AG20443 (cell line): ENCODE results near the gene VAV2.

Experiments
- DNase-seq: peaks from one replicate; pipeline ENCODE4 v3.0.0; 2012; ENCODE audit warnings: low spot score, mixed read lengths

VAV2 gene, protein sequence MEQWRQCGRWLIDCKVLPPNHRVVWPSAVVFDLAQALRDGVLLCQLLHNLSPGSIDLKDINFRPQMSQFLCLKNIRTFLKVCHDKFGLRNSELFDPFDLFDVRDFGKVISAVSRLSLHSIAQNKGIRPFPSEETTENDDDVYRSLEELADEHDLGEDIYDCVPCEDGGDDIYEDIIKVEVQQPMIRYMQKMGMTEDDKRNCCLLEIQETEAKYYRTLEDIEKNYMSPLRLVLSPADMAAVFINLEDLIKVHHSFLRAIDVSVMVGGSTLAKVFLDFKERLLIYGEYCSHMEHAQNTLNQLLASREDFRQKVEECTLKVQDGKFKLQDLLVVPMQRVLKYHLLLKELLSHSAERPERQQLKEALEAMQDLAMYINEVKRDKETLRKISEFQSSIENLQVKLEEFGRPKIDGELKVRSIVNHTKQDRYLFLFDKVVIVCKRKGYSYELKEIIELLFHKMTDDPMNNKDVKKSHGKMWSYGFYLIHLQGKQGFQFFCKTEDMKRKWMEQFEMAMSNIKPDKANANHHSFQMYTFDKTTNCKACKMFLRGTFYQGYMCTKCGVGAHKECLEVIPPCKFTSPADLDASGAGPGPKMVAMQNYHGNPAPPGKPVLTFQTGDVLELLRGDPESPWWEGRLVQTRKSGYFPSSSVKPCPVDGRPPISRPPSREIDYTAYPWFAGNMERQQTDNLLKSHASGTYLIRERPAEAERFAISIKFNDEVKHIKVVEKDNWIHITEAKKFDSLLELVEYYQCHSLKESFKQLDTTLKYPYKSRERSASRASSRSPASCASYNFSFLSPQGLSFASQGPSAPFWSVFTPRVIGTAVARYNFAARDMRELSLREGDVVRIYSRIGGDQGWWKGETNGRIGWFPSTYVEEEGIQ

DNA sequence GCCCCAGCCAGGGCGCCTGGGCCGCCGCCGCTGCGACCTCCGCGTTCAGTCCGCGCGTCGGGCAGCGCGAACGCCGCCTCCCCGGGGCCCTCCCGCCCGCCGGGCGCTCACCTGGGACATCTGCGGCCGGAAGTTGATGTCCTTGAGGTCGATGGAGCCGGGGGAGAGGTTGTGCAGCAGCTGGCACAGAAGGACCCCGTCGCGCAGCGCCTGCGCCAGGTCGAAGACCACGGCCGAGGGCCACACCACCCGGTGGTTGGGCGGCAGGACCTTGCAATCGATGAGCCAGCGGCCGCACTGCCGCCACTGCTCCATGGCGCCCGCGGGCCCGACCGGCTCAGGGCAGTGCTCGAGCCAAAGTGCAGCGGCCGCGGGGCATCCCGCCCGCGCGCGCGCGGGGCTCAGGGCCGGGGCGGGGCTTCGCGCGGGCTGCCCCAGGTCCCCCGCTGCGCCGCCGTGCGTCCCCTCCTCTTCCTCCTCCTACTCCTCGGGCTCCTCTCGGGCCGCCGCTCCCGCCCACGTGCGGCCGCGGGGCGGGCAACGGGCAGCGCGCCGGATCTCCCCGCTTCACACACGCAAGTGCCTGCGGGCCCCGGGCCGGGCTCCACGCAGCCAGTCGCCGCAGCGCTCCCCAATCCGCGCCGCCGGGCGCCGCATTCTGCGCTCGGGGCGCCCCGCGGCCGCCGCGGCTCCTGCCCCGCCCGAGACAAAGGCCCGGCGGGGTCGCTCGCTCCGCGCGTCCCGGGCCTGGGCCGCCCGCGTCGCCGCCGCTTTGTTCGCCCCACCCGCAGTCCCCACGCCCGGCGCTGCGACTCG is at the start of gene VAV2:
VAV2 (minus strand) TSS at position 361 of the 816 bp plus-strand sequence; CDS start at position 315, 46 bp downstream.
- DNase-seq: peak; percentile 78

DNA sequence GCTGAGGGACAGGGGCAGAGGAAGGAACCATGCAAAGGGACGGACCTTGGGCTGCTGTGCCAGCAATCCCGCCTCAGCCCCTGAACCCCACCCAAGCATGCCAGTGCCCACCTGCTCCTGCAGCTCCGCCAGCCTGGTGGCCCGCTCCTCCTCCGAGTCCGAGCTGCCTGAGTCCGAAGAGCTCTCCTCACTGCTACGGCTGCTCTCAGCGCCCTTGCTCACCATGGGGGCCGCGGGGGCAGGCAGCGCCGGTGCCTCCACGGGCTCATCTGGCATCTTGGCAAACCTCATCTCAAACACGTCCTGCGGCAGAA is 49.5 kb upstream of the VAV2 start:
- no peak for DNase-seq

DNA sequence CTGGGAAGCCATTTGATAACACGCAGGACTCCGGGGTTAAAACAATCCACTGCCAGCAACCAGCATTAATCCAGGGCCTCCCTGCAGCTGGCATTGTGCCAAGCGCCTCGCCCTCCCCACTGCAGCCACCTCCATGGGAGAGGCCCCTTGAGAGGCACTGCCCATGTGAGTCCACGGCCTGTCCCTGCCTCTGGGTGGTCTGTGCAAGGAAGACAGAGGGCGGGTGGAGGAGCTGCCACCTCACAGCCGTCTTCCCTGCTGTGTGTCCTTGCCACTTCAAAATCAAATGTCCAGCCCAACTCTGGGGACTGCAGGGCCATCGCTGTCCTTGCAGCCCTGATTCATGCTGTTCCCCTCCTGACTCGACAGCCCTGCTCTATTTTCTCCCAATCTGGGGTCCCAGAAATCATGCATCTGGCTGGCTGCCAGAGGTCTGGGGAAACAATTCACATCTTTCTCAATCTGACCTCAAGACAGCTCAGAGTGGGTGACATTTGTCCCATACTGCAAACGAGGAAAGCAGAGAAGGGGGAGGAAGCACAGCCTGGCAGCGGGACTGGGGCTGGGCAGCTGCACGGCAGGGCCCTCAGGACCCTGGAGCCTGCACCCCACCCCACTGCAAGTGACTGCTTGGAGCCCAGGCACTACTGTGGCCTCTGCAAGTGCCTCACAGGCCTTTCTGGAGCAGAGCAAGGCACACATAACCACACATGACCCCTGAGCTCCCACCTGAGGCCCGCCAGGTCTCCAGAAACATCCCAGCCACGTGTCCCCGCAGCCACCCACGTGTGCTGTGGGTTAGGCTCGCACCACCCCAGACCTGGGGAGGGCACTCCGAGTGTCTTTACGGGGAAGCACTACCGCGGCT is 48.9 kb upstream of the VAV2 start:
- DNase-seq: no peak

DNA sequence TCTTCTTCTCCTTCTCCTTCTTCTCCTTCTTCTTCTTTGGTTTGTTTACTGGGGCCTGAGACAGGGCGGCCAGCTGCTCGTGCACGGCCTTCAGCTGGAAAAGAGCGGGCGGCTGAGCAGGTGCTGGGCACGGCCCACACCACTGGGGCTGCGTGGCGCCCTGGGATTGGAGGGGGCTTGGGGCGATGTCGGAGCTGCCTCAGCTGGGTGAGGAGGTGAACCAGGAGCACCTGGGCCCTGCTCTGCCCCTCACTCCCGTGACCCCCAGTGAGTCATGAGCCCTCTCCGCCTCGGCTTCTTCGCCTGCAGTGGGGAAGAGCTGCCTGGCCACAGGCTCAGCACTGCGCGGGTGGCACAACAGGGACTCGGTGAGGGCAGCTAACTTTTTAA is 48.0 kb upstream of the VAV2 start:
- no peak for DNase-seq

DNA sequence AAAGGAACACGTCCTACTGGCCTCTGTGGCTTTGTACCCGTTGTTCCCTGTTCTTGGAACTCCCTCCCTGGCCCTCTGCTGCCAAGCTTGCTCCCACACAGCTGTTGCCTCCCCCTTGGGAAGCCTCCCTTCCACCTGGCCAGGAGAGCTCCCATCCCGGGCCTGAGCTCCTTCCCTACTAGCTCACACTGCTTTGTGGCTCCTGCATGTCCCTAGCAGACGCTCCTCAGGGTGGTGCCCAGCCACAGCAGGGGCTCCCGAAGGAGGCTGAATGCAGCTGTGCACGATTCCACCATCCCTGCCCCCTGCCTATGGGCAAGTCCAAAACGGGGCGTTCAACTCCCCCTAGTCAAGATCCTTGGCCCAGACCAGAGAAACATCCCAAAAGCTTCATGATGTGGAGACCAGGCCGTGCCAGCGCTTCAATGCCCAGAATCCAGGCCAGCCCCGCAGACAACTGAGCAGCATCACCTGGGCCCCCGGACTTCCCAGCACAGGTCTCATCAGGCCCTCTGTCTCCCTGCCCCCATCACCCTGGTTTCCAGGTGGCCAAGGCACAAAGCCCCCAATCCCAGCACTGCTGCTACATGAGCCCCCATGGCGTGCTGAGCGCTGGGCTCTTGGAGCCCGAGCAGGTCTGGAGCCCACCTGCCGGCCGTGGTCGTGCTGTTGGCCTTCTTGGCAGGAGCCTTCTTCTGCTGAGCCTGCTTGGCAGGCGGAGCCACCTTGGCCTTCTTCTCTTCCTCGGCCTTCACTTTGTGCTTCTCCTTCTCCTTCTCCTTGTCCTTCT is 47.5 kb upstream of the VAV2 start:
- no peak for DNase-seq

DNA sequence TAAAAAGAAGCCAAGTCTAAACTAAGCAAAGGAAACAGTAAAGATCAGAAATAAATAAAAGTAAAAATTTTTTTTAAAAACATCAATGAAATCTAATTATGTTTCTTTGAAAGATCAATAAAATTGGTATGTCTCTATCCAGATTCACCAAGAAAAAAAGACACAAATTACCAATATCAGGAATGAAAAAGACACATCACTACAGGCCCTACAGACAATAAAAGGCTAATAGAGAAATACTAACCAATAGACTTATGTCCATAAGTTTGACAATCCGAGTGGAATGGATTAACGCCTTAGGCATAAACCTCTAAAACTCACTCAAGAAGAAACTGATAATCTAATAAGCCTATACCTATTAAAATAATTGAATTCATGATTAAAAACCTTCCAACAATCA is 45.5 kb upstream of the VAV2 start:
- no peak for DNase-seq

DNA sequence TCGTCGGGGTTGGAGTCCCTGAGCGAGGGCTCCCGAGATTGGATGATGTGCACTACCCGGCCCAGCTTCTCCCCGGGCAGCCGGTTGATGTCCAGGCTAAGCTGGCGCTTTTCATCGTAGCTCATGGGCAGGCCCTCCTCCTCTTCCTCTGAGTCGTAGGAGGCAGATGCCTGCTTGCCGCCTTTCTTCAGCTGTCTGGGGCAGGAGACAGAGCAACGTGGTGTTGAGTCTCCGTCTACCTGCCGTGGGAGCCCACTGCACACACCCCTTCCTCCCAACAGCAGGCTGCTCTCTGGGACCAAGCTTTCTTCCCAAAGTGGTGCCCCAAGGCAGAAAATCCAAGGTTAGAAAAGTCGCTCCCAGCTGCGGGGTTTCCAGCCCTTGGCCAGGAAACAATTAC is 44.0 kb upstream of the VAV2 start:
- DNase-seq: no peak

DNA sequence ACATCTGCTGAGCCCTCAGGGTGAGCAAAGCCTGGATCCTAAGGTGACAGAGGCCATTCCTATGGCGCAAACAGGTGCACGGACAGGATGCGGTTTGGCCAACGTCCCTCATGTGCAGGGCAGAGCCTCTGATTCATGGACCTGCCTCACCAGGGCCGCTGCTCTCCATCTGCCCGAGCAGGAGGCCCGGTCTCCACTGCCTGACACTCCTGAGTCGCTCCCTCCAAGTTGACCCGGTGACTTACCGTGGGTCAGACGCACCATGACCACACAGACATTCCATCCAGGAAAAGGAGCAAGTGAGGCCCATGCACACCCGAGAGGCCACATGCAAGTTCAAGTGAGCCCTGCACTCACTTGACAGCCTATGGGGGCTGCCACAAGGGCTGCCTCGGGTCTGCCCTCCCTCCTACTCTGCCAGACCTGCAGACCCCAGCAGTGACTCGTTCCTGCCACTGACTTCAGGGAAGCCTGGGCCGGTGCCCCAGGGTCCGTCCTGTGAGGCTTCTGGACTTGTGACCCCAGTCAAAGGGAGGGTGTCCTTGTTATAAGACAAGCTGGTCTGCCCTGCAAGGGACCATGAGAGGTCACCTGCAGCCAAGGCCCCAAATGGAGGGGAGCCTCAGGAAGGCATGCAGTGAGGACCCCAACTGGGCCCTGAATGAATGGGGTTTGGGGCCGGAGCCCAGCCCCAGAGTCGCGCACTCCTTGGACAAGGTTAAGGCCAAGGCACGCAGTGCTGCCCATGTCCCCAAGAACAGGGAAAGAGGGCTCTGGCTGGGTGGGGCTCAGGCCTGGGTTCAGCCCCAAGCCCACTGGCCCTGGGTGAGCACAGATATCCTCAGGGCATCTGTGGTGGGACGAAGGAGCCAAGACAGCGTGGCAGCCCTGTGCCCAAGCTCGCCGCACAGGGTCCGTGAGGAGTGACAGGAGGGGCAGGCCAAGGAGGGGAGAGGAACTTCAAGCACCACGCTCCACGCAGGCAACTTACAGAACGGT is 43.2 kb upstream of the VAV2 start:
- DNase-seq: no peak

DNA sequence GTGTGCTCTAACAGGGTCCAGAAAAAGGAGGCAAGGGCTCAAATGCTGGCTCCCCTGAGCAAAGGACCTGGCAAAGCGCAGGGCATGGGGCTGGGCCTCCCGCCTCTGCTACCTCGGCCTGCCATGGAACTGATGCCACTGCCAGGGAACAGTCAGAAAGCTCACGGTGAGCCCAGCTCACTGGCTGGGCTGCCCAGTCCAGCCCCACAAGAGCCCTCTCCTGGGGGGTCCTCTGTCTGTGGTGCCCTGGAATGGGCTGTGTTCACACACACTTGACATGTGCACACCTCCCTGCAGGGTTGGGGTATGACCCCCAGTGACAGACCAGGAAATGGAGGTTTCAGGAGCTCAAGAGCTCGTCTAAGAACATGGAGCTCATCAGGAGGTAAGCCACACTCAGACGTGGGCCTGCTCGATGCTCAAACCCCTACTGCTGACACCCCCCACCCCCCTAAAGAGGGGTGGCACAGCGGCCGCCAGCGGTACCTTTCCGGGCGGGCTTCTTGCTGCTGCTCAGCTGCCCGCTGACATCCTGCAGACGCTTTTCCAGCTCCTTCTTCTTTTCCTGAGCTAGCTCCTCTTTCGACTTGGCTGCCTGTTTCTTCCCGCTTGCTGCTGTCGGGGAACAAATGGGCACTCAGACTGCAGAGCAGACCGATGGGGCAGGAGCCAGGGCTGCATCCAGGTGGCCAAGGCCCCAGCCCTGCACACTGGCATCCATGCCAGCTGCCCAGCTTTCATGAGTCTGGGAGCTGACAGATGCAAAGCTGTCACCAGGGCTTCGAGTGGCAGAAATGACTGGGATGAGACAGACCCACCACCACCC is 42.3 kb upstream of the VAV2 start:
- no peak for DNase-seq

DNA sequence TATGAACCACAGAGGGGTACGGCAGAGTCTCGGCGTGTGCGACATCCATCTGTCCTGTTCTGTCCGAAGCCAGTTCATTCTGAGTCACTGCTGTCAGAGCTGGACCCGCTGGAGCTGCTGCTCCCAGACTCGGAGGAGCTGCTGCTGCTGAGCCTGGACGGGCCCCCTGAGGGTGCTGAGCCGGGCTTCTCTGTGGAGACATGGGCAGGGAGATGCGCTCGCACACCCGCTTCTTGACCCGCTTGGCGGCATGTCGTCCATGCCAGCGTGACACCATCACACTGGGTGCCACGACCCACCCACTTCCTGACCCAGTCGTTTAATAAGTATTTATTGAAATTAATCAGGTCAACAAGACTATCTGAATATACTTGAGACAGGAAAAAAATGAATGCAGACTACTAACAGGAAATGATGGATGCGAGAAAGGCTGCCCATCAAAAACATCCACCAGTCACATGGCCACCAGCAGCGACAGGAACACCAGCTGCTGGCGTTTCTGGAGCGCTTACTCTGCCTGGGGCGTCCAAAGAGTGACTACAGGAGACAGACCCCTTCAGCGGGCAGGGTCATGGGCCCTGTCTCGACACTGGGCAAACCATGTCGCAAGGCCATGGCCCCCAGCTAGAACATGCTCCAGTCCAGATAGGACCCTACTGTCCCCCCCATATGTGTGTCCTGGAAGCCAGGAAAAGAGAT is 41.5 kb upstream of the VAV2 start:
- no peak for DNase-seq

DNA sequence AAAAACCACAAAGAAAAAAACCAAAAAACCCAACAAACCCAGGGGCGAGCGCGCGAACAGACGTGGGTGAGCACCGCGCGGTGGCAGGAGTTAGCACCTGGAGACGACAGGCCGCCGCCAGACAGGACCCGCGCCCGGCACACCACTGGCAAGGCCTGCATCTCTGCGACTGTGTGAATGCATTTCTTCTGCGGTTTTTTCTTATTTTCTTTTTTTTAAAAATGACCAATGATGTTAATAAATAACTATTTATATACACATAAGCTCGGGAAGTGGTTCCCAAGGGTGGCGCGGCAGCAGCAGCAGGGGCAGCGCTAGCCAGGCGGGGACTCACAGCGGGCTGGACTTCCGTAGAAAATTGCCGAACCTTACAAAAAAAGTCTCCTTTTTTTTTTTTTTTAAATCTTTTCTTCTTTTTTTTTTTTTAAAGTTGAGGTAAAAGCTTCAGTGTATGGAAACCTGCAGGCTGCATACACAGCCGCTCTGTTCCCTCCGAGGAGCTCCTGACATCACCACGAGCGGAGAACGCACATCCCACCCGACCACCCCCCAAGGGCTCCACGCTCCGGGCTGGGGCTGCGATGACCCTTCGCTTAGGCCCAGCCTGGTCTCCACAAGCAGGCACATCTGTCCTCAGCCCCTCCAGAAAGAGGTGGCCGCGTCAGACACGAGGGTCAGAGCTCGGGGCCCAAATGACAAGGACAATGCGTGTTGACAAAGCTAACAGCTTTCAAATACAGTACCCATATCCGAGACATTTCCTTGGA is 40.5 kb upstream of the VAV2 start:
- DNase-seq: no peak

DNA sequence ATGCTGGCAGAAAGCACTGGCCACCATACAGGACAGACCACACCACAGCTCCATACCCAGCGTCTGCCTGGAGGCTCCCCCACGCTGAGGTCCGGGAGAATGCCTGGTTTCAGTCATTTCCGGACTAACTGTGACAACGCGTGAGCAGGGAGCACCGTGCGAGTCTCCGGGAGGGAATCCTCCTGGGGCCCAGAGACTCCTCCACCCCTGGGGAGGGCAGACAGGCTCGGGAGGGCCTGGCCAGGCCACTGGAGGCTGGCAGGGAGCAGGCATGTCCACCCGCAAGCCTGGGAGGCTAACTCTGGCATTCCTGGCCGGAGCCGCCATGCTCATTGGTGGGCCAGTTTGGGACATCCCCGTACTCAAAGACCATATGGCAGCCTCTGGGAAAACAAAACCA is 39.7 kb upstream of the VAV2 start:
- DNase-seq: no peak

DNA sequence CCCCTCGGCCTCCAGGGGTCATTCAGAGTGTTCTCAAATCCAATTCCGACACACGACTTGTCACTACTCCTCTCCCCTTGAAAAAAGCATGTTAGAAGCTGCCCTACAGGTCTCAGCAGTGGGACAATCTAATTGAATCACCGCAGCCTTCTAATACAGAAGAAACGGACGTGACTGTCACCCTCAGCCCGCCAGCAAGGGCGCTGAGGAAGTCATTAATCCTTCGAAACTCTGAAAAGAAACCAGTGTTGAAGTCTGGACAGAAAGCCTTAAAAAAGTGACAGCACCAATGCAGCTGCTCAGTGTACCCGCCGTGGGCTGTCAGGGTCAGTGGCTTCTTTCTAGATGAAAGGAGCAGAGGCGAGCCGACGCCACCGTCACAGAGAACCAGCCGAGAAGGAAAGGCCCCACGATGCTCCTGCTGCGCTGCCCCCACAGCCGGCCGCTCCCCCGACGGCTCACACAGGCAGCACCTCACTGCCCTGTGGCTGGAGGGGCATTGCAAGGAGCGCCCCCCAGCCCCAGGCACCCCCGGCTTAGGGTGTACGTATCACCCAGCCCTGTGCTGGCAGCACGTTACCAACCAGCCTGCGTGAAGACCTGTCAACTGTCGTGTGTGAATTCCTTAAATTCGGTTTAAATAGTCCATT is 38.8 kb upstream of the VAV2 start:
- DNase-seq: no peak

DNA sequence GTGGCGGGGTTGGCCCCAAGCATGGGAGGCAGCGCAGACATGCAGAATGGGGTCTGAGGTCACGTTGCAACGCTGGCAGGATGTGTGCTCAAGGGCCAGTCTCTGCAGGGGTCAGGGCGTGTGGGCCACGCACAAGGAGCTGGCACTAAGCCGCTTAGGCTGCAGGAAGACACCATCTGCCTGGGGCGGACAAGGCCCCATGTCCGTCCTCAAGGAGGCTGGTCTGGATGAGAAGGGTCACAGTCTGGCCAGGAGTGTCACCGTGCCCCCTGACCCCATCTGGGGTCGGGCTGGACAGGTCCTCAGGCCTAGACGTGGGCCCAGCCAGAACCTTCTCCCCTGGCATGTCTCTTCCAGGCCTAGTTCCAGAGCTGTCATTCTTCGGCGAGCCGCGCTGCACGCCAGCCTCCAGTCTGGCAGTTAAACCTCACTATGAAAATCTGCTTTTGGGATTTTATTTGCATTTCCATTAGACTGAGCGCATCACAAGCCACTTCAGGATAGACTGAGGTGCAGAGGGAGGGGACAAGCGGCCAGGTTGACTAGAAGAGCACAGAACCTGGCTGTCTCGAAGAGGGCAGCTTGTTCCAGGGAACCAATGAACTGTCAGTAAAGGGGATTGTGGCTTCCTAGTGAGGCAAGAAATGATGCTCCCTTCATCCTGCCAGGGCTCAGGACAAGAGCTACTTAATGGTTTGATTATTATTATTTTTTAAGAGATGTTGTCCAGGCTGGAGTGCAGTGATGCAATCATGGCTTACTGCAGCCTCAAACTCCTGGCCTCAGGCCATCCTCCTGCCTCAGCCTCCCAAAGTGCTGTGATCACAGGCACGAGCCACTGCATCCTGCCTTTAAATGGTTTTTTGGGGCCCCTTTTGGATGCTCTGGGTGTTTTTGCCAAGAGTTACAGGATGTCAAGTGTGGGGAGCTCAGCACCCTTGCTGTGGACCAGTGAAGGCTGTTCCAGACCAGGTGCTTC is 37.4 kb upstream of the VAV2 start:
- no peak for DNase-seq

DNA sequence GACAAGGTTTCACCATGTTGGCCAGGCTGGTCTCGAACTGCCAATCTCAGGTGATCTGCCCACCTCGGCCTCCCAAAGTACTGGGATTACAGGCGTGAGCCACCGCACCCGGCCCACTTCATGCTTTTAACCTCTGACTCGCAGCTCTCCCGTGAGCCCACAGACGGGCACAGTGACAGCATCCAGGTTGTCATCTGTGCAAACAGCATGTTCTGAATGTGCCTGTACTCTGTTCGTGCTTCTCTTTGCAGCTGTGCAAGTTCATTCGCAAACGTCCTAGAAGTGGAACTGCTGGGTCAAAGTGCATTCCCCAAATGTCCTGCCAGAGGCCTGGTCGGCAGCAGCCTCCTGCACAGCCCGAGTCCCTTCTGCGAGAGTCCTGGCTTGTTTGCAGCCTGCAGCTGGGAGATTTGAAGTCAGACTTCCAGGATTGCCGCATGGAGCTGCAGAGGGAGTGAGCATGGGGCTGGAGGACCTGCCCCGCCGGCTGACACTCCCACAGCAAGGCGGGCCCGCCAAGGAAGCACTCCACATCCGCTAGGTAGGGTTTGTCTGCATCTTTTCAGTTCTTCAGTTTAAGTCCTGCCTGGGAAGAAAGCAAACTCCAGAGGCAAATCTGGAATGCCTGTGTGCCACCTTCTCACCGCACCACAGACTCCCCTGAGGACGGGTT is 36.6 kb upstream of the VAV2 start:
- DNase-seq: no peak
